Fibroblast of lung (primary cell): Measurements from ENCODE around the gene KCNJ12.

Source experiments
- CTCF ChIP-seq, 2 donors: IDR thresholded peaks in 1 of 2; conservative IDR thresholded peaks in 1 of 2; 1 replicate in 1 of 2; 2 replicates in 1 of 2; pipeline ENCODE4 v1.5.1; 2011 to 2012; ENCODE audit warnings: low read length in 2 of 2, control low read depth in 1 of 2, inconsistent platforms in 1 of 2, low read depth in 1 of 2, mild to moderate bottlenecking in 1 of 2
- EZH2 ChIP-seq: IDR thresholded peaks from 2 replicates; pipeline ENCODE4 v1.5.1; 2012; ENCODE audit warnings: low read length, control low read depth, mild to moderate bottlenecking; ENCODE audit errors: missing control alignments

GRCh38 chr17:21400816-21401593 is 24.8 kb downstream of the KCNJ12 start:
- TF ChIP-seq CTCF (conservative IDR thresholded peaks at IDR 0.05 in 1 of 2, IDR thresholded peaks at IDR 0.05 in 1 of 2; ENCODE audit: low read depth in 1 of 2, low read length in 2 of 2) (no peak), EZH2 (no peak)
